Kidney (tissue), 14 donors: Measurements from ENCODE around the gene GLCE. TPM values are rescaled to one million over a fixed set of nuclear protein-coding genes. Genes with fewer than 3 reads are reported as not detected.
A peak's percentile ranks its signal among the peaks of the same experiment; 100 is the strongest.

Experiments
- DNase-seq, 5 donors: peaks; one replicate each; pipeline ENCODE4 v3.0.0-alpha.2; 2013 to 2020
- FAIRE-seq: peaks from 2 replicates; lab custom pipeline; 2012; peaks lifted over from hg19 to GRCh38; lab: Jason Lieb, UNC
- H3K27ac ChIP-seq, 2 donors: one replicate each; pipeline ENCODE4 v1.7.0; 2013; ENCODE audit warnings: low read depth in 2 of 2, low read length in 2 of 2, inconsistent platforms in 1 of 2
- H3K27me3 ChIP-seq: one replicate; pipeline ENCODE4 v1.7.1; 2013; ENCODE audit warnings: low read length, inconsistent platforms; ENCODE audit not compliant: control insufficient read depth, insufficient read depth
- H3K36me3 ChIP-seq, 3 donors: one replicate each; pipeline versions ENCODE4 v1.7.0 to v1.7.1; 2013; ENCODE audit warnings: low read length in 3 of 3, control low read depth in 1 of 3, inconsistent platforms in 1 of 3; ENCODE audit not compliant: insufficient read depth in 3 of 3, control insufficient read depth in 2 of 3
- H3K4me1 ChIP-seq, 3 donors: one replicate each; pipeline versions ENCODE4 v1.7.0 to v1.7.1; 2013; ENCODE audit warnings: low read length in 3 of 3, inconsistent platforms in 1 of 3, low read depth in 1 of 3; ENCODE audit not compliant: control insufficient read depth in 2 of 3, insufficient read depth in 2 of 3
- H3K4me3 ChIP-seq, 3 donors: one replicate each; pipeline versions ENCODE4 v1.7.0 to v1.8.1; 2013; ENCODE audit warnings: low read length in 3 of 3, control low read depth in 1 of 3, inconsistent platforms in 1 of 3
- H3K9ac ChIP-seq, 3 donors: one replicate each; pipeline versions ENCODE4 v1.7.0 to v1.7.1; 2013; ENCODE audit warnings: low read length in 3 of 3, control low read depth in 1 of 3, inconsistent platforms in 1 of 3
- H3K9me3 ChIP-seq, 3 donors: one replicate each; pipeline versions ENCODE4 v1.7.0 to v1.7.1; 2013; ENCODE audit warnings: low read length in 3 of 3, control low read depth in 1 of 3, inconsistent platforms in 1 of 3; ENCODE audit not compliant: control insufficient read depth in 2 of 3, insufficient read depth in 1 of 3
- CTCF ChIP-seq: IDR thresholded peaks from 3 replicates; pipeline ENCODE4 v1.5.1; 2012; ENCODE audit warnings: mild to moderate bottlenecking, moderate library complexity, borderline replicate concordance; ENCODE audit not compliant: insufficient read depth; ENCODE audit errors: extremely low read depth
- intact Hi-C: fragments of 100-400 bp; cut with DNase I; formaldehyde crosslinking; loops from one replicate; pipeline ENCODE4 v1.11.1; 2022
- polyA plus RNA-seq: library from polyadenylated mRNA; stranded (reverse); fragments of 350-450 nt; fragmentation: Illumina TruSeq; extraction: RNeasy Lipid Tissue Mini Kit (QIAGEN cat#74804); gene quantifications from one replicate; pipeline ENCODE4 v1.2.3, GENCODE V29; 2014; ENCODE audit warnings: low read depth, low replicate concordance; ENCODE audit not compliant: insufficient read depth
- total RNA-seq: library from RNA; stranded (reverse); fragmentation: NEBNext Ultra II Directional; extraction: Animal tissue kit (Norgen Biotek cat#: 25700); gene quantifications from one replicate; pipeline ENCODE4 v1.2.1, GENCODE V29; 2021
- donor health status: control.
- donor health status: control.
- donor health status: control.
- donor health status: control.
- donor health status: control.
- donor health status: DM: yes; HTN: yes; CAD: no.
- donor health status: Normal renal cell carcinoma (clear cell type).

The GLCE gene
- total and polyA plus RNA-seq, 2 donors from 2014 or later, result 14.9 to 18.0 TPM

DNA sequence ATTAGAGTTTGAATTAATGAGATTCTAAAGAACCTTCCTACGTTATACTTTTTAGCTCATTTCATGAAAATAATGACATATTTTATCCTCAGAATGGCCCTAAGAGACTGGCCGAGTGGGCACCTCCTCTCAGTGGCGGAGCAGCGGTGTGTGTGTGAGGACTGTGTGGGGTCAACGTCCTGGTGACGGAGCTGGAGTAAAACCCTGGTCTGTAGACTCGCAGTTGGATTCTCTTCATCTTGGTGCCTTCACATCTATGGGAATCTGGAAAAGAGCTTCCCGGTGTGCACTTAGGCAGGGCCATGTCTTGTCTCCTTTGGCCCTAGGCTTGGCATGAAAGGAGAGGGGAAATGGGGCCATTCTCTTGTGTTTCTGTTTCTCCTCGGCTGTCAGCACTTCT is 116.9 kb downstream of the GLCE start:
- Histone ChIP-seq H3K4me1 (peaks cover 0 to 34% (median 10%) of the 10 kb centered on the region in 3 donors), H3K27ac (no peak overlapping the region), H3K4me3 (no peak overlapping the region), H3K36me3 (no peaks in the 10 kb centered on the region), H3K9ac (no peak overlapping the region), H3K27me3 (no peaks in the 10 kb centered on the region), H3K9me3 (no peaks in the 10 kb centered on the region)
- DNase-seq, result no peak
- no peak for TF ChIP-seq CTCF
- no peak for FAIRE-seq
- intact Hi-C loops, result no loop called here

- no peaks in the 10 kb centered on the region for H3K27me3 ChIP-seq
- no peaks in the 10 kb centered on the region for H3K9me3 ChIP-seq
- TF ChIP-seq CTCF, result no peak
- no peak overlapping the region for H3K4me3 ChIP-seq
- H3K27ac ChIP-seq, result no peak overlapping the region
- peaks cover 0 to 33% (median 10%) of the 10 kb centered on the region in 3 donors for H3K4me1 ChIP-seq
- H3K36me3 ChIP-seq, result no peaks in the 10 kb centered on the region
- intact Hi-C loops, result no loop called here
- no peak overlapping the region for H3K9ac ChIP-seq
- FAIRE-seq (no peak), DNase-seq (no peak)
Measured at GRCh38 chr15:69279636-69280035, 119.2 kb downstream of the GLCE start.

DNA sequence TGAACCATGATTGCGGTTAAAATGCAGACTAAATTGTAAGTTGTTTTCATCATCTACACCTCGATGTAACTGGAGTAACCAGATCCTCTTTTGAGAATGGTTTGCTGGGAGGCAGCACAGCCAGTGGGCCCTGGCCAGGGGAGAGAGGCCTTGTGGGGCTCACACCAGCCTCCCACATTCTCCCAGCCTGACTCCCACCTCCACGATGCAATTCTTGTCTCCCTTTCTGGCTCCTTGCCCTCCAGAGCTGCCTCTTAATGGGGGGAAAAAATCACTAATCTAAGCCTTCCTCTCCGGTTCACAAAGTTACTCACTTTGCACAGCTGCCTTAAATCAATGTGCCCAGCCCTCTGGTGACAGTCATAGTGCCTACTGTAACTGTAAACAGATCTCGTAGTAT is 120.3 kb downstream of the GLCE start:
- no peaks in the 10 kb centered on the region for H3K27me3 ChIP-seq
- H3K36me3 ChIP-seq, result no peaks in the 10 kb centered on the region
- FAIRE-seq, result no peak
- H3K27ac ChIP-seq, result no peak overlapping the region
- H3K9ac ChIP-seq, result no peak overlapping the region
- intact Hi-C loops, result no loop called here
- peak in 1 of 5 donors; percentile 55 for DNase-seq
- no peaks in the 10 kb centered on the region for H3K9me3 ChIP-seq
- peaks cover 0 to 23% (median 10%) of the 10 kb centered on the region in 3 donors for H3K4me1 ChIP-seq
- no peak for TF ChIP-seq CTCF
- no peak overlapping the region for H3K4me3 ChIP-seq
